DMS114 treated with DMSO at 0.1 percent for 48 hours (cell line): Measurements from ENCODE around the gene MCRIP2.

Source experiments
- DNase-seq: peaks from one replicate; lab custom pipeline; 2025; ENCODE audit not compliant: unreplicated experiment; lab: John Stamatoyannopoulos, UW

The MCRIP2 gene

DNA sequence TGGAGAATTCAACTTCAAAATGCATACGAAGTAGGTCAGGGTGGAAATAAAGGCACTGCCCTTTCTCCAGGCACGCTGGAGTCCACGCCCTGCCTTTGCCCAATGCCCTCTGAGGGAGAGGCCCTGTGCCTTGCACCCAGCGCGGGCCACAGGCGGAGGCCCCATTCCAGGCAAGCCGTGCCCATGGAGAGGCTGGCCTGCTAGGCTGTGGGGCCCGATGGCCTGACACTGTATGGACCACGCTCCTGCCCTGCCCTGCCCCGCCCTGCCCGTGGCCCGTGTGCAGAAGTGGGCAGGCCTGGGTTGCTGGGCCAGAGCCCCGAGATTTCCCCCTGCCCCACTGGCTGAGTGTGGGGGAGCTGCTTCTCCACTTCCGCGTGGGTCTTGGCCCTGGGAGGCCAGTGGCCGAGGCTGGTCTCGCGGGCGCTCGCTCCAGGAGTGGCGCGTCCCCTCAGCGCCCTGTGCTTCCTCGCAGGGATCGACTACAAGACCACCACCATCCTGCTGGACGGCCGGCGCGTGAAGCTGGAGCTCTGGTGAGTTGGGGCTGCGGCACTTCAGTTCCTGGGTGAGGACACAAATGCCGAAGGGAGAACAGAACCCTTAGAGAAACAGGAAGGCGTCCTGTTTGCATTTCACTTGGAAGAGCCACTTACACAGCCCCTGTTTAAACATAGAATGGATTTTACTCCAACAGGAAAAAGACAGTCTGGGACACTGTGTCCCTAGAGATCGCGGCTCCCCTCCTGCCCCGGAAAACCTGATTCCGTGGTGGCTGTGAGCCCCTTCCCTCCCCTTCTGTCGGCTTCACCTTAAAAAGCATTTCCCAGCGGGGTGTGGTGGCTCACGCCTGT, 24.7 kb upstream of the MCRIP2 start:
- no peak for DNase-seq

- no peak for DNase-seq
These were observed 23.8 kb upstream of the MCRIP2 start for GRCh38 chr16:617855-618254.

DNA sequence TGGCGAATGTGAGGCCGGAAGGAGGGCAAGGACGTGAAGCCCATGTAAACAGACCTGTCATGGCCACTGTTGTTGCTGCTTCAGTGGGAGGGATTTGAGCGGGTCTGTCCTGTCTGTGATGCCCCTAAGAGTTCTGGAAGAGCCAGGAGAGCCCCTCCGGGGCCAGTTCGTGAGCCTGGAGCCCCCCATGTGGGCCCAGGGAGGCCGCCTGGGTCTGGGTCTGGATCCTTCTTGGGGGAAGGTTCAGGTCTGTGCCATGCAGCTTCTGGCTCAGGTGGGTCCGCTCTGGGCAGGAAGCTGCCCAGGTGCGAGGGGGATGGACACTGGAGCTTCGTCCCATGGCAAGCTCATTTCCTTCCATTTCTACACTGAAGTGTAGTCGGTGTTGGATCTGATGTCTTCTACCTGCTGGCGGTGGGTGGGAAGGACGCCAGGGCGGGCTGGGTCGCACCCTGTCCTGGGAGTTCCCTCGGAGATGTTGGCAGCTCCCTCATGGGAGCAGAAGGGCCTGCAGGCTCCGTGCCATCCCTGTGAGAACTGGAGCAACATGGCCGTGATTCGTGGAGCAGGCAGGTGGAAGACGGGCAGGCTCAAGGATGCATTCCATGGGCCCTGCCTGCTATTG, 22.0 kb upstream of the MCRIP2 start:
- DNase-seq = no peak

DNA sequence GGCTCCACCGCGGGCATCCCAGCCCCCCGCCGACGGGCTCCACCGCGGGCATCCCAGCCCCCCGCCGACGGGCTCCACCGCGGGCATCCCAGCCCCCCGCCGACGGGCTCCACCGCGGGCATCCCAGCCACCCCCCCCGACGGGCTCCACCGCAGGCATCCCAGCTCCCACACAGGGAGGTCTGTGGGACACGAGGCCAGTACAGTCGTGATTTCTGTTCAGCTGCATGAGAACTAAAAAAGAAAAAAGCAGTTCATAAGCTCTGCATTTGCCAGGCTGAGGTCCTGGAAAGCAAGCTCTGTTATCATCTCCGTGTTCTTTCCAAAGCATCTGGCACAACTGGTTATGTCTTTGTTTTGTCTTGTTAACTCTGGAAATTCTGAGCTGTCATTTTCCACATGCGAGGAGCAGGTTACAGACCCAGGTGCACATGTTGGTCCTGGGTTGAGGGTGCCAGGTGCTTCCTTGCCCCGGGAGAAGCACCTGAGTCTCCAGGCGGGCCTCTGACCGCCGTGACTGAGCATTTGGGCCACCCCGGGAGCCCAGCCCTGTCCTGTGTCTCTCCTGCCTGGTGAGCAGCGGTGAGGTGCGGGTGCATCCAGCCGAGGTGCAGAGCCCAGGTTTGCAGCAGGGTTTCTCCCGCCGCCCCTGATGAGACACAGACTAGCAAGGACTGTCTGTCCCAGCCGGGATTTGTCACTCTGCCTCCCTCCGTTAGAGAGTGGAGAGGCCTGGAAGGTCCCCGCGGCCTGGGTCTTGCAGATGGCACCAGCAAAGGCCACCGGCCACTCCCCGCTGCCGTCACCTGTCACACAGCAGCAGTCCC, 20.7 kb upstream of the MCRIP2 start:
- no peak for DNase-seq

GRCh38 chr16:621526-622105, 20.0 kb upstream of the MCRIP2 start:
- DNase-seq = no peak

- no peak for DNase-seq
These were observed 18.7 kb upstream of the MCRIP2 start for GRCh38 chr16:622920-623280.

DNA sequence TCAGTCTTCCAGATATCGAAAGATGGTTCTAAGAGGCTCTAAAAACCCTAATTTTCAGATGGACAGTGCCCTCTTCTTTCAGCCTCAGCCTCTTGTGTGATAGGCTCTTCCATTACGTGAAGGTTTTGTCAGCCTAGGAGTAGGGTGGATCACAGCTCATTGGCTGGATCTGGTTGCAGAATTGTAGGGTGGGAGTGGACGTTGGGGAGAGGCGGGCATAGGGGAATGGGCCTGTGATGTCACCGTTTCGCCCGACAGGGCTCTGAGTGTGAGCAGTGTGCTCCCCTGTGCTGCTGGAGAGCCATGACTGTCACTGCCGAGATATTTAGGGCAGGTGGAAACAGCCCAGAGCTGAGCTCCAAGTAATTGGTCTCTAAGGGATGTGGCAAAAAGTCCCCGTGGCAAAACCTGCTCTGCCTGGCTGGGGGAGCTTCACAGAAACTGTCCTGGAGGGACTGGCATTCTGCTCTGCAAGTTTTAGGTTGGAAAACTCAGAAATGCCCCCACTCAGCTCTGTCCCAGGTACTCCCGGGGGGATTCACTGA, 17.0 kb upstream of the MCRIP2 start:
- DNase-seq = no peak

- DNase-seq = no peak
These were observed 16.3 kb upstream of the MCRIP2 start for GRCh38 chr16:625117-625976.

DNA sequence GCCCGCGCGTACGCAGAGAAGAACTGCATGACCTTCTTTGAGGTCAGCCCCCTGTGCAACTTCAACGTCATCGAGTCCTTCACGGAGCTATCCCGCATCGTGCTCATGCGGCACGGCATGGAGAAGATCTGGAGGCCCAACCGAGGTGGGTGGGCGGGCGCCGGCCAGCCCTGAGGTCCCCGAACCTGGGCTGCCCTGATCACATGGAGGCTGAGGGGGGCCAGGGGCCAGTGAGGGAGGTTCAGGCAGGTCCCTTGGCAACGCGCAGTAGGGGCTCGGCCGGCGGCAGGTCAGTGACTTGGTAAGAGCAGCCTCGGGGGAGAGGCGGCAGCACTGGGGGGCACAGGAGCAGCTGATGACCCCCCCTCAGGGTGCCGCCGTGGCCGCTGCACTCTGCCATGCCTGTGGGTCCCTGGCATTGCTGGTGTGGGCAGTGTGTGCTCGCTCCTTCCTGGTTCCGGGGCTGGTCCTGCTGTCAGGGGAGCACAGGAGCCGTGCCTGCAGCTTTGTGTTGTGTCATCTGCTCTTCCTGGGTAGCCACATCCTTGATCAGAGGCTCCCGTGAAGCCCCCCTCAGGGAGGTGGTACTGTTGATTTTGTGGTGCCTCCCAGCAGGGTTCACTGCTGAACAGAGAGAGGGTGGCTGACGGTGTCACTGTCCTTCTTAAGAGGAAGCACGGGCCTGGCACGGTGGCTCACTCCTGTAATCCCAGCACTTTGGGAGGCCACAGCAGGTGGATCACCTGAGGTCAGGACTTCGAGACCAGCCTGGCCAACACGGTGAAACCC, 15.5 kb upstream of the MCRIP2 start:
- no peak for DNase-seq

GRCh38 chr16:626787-627453, 14.7 kb upstream of the MCRIP2 start:
- no peak for DNase-seq

DNA sequence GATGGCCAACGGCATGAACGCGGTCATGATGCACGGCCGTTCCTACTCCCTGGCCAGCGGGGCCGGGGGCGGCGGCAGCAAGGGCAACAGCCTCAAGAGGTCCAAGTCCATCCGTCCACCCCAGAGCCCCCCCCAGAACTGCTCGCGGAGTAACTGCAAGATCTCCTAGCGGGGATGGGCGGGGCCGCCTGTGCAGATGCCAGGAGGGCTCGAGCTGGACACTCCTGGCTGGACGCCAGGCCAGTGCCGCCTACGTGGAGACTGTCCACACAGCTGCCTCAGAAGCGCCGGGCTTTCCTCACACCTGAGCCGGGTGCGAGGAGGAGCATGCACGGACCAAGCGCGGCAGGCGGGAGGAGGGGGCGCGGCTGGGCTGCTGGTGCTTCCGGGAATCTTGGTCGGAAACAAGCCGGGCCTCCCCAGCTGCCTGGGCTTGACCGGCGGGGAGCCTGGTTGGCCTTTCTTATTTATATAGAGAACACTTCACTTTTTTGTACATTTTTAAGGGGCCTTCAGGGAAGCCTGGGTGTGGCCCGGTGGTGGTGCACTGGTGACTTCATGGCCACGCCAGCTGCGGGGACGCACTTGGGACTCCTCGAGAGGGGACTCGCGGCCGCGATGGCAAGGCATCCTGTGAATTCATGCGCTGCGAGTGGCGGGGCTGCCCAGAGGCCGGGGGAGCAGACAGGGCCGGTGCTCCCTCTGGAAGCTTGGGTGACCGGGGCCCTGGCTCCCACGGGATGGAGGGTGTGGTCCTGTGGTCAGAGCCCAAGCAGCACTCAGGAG, 14.0 kb upstream of the MCRIP2 start:
- DNase-seq = no peak

- DNase-seq = no peak
These were observed 13.1 kb upstream of the MCRIP2 start for GRCh38 chr16:628321-629061.

GRCh38 chr16:629185-629832, 12.3 kb upstream of the MCRIP2 start:
- no peak for DNase-seq

- no peak for DNase-seq
These were observed 11.8 kb upstream of the MCRIP2 start for GRCh38 chr16:629833-630248.

DNA sequence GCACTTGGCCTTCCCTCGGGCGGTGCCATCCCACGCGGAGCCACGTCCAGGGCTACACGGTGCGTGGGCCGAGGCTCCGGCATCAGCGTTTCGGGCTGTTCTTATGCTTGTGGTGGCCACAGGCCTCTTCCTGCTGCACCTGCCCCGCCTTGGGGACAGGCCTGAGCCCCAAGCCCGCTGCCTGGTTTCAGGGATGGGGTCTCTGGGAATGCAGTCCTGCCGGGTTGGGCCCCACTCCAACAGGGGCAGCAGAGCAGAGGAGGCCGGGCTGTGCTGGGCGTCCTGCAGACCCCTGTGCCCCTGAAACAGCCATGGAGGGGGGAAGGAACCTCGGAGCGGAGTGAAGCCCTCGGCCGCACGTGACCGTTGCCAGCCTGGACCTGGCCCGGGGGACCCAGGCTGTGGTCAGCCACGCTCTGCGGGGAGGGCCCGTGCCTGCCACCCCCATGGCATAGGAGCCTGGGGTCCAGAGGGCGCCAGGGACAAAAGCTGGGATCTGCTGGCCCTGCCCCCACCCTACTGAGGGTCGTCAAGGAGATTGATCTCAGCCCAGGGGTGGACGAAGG, 11.3 kb upstream of the MCRIP2 start:
- DNase-seq = no peak

GRCh38 chr16:630815-631405, 10.7 kb upstream of the MCRIP2 start, which contains the start of gene WFIKKN1:
TSS of gene WFIKKN1 (plus strand) at chr16:630985. CDS start at chr16:631254, 269 bp downstream.
- no peak for DNase-seq
